ENCODE results near the gene AP2A1. TPM values are rescaled to one million over a fixed set of nuclear protein-coding genes. Genes with fewer than 3 reads are reported as not detected.

The AP2A1 gene
- total RNA-seq, 1 donor from 2014 or later, result 67.6 TPM

DNA sequence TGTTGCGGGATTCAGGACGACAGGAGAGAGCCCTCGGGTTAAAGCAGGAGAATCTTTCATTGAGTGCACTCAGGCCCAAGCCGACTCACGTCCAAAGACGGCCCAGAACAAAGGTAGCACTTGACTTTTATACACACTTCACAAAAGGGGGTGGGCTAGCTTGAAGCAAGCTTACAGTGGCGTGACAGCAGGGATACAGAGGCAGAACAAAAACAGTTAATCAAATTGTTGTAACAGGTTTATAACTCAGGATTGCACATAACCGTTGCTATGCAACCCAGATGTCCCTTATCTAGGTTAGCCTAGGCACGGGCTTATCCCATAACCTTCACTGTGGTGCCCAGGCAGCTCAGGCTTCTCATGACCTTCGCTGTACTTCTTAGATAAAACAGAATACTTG is 53.3 kb downstream of the AP2A1 start:
- Histone ChIP-seq H3K9me3 (no peaks in the 10 kb centered on the region), H3K27me3 (ENCODE audit: low read depth) (no peaks in the 10 kb centered on the region), H3K36me3 (peaks cover 26% of the 10 kb centered on the region), H3K4me1 (peaks cover 20% of the 10 kb centered on the region), H3K27ac (no peak overlapping the region), H3K4me3 (no peak overlapping the region)
- TF ChIP-seq, protein P1, sequence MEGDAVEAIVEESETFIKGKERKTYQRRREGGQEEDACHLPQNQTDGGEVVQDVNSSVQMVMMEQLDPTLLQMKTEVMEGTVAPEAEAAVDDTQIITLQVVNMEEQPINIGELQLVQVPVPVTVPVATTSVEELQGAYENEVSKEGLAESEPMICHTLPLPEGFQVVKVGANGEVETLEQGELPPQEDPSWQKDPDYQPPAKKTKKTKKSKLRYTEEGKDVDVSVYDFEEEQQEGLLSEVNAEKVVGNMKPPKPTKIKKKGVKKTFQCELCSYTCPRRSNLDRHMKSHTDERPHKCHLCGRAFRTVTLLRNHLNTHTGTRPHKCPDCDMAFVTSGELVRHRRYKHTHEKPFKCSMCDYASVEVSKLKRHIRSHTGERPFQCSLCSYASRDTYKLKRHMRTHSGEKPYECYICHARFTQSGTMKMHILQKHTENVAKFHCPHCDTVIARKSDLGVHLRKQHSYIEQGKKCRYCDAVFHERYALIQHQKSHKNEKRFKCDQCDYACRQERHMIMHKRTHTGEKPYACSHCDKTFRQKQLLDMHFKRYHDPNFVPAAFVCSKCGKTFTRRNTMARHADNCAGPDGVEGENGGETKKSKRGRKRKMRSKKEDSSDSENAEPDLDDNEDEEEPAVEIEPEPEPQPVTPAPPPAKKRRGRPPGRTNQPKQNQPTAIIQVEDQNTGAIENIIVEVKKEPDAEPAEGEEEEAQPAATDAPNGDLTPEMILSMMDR (IDR thresholded peaks at IDR 0.05), result no peak
- ATAC-seq, result no peak
- DNase-seq, result no peak
- intact Hi-C loops (cut with DNase I), result no loop called here

DNA sequence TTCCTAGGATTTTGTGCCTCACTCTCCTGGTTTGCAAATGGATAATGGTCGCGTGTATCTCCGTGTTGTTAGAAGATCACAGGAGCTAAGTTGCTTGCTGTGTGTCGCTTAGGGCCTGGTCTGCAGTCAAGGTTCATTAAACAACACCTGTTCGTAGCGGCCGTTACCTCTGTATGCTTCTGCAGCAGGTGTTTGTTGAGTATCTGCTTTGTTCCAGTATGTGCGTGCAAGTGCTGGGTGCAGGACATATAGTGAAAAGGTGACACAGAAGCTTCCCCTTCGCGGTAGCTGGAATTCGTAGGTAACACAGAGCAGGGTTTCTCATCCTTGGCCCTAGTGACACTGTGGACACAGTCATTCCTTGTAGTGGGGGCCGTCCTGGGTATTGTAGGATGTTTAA is 56.7 kb downstream of the AP2A1 start:
- DNase-seq (no peak), ATAC-seq (no peak)
- Histone ChIP-seq H3K9me3 (no peaks in the 10 kb centered on the region), H3K36me3 (peaks cover 43% of the 10 kb centered on the region), H3K4me3 (no peak overlapping the region), H3K27ac (no peak overlapping the region), H3K4me1 (peaks cover 17% of the 10 kb centered on the region), H3K27me3 (ENCODE audit: low read depth) (no peaks in the 10 kb centered on the region)
- intact Hi-C loops (cut with DNase I), result no loop called here
- TF ChIP-seq, protein P1 (IDR thresholded peaks at IDR 0.05), result no peak

DNA sequence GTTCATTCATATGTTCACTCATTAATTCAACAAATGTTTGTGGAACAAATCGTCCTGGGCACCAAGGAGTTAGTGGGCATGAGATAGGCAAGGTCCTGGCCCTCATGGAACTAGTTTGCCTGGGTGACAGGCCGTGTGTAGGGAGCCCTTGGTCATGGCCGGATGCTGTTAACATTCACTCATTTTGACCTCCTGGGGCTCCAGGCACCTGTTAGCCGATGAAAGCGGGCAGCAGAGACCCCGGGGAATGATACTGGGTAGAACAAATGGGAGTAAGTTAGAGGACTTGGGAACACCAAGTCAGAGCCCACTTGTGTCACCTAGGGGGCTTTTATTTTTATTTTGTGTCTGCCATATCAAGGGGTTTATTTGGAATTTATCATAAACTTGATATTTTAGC is 57.9 kb downstream of the AP2A1 start:
- H3K4me3 ChIP-seq, result no peak overlapping the region
- no peak overlapping the region for H3K27ac ChIP-seq
- ATAC-seq (no peak), DNase-seq (no peak)
- intact Hi-C loops (cut with DNase I), result no loop called here
- peaks cover 55% of the 10 kb centered on the region for H3K36me3 ChIP-seq
- H3K27me3 ChIP-seq (ENCODE audit: low read depth), result no peaks in the 10 kb centered on the region
- TF ChIP-seq, protein P1 (IDR thresholded peaks at IDR 0.05), result no peak
- H3K9me3 ChIP-seq, result no peaks in the 10 kb centered on the region
- H3K4me1 ChIP-seq, result peaks cover 8% of the 10 kb centered on the region

DNA sequence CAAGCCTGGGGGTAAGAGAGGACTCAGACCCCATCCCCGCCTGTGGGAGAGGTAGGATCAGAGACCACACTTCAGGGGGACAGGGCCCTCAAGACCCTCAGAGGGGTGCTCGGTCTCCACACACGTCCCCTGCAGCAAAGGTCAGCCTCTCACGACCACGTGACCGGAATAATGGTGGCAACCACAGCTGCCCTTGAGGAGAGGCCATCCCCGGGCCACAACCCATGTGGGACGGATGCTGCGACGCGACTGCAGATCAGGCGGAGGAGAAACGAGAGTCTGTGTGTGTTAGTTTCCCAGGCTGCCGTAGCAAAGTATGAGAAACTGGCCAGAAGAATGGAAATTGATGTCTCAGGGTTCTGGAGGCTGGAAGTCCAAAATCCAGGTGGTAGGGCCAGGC is 60.2 kb downstream of the AP2A1 start:
- no peaks in the 10 kb centered on the region for H3K27me3 ChIP-seq (ENCODE audit: low read depth)
- no peaks in the 10 kb centered on the region for H3K4me1 ChIP-seq
- no peak overlapping the region for H3K27ac ChIP-seq
- ATAC-seq, result no peak
- H3K9me3 ChIP-seq, result no peaks in the 10 kb centered on the region
- no peak overlapping the region for H3K4me3 ChIP-seq
- DNase-seq, result no peak
- intact Hi-C loops (cut with DNase I), result no loop called here
- TF ChIP-seq, protein P1 (IDR thresholded peaks at IDR 0.05), result no peak
- H3K36me3 ChIP-seq, result peaks cover 75% of the 10 kb centered on the region

DNA sequence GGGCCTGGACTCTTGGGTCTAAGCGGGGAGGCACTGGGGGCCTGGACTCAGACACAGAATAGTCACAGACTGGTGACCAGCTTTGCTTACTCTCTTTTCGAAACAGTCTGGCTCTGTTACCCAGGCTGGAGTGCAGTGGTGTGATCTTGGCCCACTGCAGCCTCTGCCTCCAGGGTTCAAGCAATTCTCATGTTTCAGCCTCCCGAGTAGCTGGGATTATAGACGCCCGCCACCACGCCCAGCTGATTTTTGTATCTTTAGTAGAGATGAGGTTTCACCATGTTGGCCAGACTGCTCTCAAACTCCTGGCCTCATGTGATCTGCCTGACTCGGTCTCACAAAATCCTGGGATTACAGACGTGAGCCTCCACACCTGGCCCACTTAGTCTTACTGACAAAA is 62.4 kb downstream of the AP2A1 start:
- H3K4me3 ChIP-seq, result no peak overlapping the region
- TF ChIP-seq, protein P1 (IDR thresholded peaks at IDR 0.05), result no peak
- ATAC-seq, result no peak
- peaks cover 79% of the 10 kb centered on the region for H3K36me3 ChIP-seq
- no peaks in the 10 kb centered on the region for H3K27me3 ChIP-seq (ENCODE audit: low read depth)
- no peak for DNase-seq
- H3K9me3 ChIP-seq, result no peaks in the 10 kb centered on the region
- intact Hi-C loops (cut with DNase I), result no loop called here
- H3K4me1 ChIP-seq, result no peaks in the 10 kb centered on the region
- H3K27ac ChIP-seq, result no peak overlapping the region

DNA sequence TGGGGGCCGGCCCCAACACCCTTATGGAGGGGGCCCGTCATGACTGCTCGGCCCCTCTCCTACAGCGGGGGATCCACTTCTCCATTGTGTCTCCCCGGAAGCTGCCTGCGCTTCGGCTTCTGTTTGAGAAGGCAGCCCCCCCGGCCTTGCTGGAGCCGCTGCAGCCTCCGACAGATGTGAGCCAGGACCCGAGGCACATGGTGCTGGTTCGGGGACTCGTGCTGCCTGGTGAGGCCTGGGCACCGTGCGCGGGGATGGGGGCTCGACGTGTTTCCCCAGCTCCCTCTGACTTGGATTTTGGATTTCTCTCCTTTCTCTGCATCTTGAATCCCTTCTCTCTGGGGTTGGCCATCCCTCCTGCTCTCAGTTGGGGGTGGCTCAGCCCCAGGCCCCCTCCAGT is 62.9 kb downstream of the AP2A1 start:
- TF ChIP-seq, protein P1 (IDR thresholded peaks at IDR 0.05), result no peak

More for the DNA sequence above, 62.9 kb downstream of the AP2A1 start:
- DNase-seq, result no peak
- Histone ChIP-seq H3K4me3 (no peak overlapping the region), H3K27me3 (ENCODE audit: low read depth) (no peaks in the 10 kb centered on the region), H3K36me3 (peaks cover 80% of the 10 kb centered on the region), H3K27ac (no peak overlapping the region), H3K9me3 (no peaks in the 10 kb centered on the region), H3K4me1 (no peaks in the 10 kb centered on the region)
- intact Hi-C loops (cut with DNase I), result no loop called here
- no peak for ATAC-seq

Data from lower lobe of right lung (tissue), 2 donors.